Activated T-cell treated with anti-CD3 and anti-CD28 coated beads, Interleukin-2, amount 50 U/mL, for 4 hours (primary cell): ENCODE results near the gene MBLAC1. TPM values are rescaled to one million over a fixed set of nuclear protein-coding genes. Genes with fewer than 3 reads are reported as not detected.
A peak's percentile ranks its signal among the peaks of the same experiment; 100 is the strongest.

Experiments
- ATAC-seq, 2 donors: fragments of 200-7000 bp; cut with Tn5 transposase; one replicate each; pipeline ENCODE4 v1.10.0; 2021
- DNase-seq: peaks from one replicate; pipeline ENCODE4 v3.0.0-alpha.2; 2020
- H3K27me3 Mint-ChIP-seq: one replicate; pipeline ENCODE4 v1.8.0; 2021; ENCODE audit warnings: low read depth, mixed read lengths
- H3K36me3 Mint-ChIP-seq: one replicate; pipeline ENCODE4 v1.8.0; 2022; ENCODE audit warnings: mixed read lengths; ENCODE audit not compliant: insufficient read depth
- H3K4me1 Mint-ChIP-seq: one replicate; pipeline ENCODE4 v1.8.0; 2021; ENCODE audit warnings: low read depth, mixed read lengths
- H3K4me3 Mint-ChIP-seq: one replicate; pipeline ENCODE4 v1.8.0; 2021; ENCODE audit warnings: mild to moderate bottlenecking, moderate library complexity, mixed read lengths
- H3K9me3 Mint-ChIP-seq: one replicate; pipeline ENCODE4 v1.8.0; 2021; ENCODE audit warnings: mixed read lengths
- total RNA-seq, 3 donors: library from RNA; stranded (reverse); gene quantifications; one replicate each; pipeline ENCODE4 v1.2.1, GENCODE V29; 2021

The MBLAC1 gene
- total RNA-seq: 1 to 10 TPM; 3.0 to 4.8 (median 3.2) TPM

GRCh38 chr7:100126931-100127865 lies at the start of gene MBLAC1:
Gene MBLAC1, plus strand, starts transcription at chr7:100126967. Its CDS starts 429 bp downstream, at chr7:100127396.
- peaks cover 2% of the 10 kb centered on the region for H3K36me3 Mint-ChIP-seq
- H3K4me3 Mint-ChIP-seq: peak within 1 kb of the TSS; percentile 99
- H3K9me3 Mint-ChIP-seq: no peaks in the 10 kb centered on the region
- no peaks in the 10 kb centered on the region for H3K27me3 Mint-ChIP-seq
- ATAC-seq (peak; percentile 81 to 82), DNase-seq (peak; percentile 88)
- H3K4me1 Mint-ChIP-seq: peaks cover 31% of the 10 kb centered on the region

- Mint-ChIP-seq H3K9me3 (peaks cover 4% of the 10 kb centered on the region), H3K4me1 (peaks cover 19% of the 10 kb centered on the region), H3K36me3 (peaks cover 51% of the 10 kb centered on the region), H3K27me3 (no peaks in the 10 kb centered on the region), H3K4me3 (no peak overlapping the region)
- DNase-seq (no peak), ATAC-seq (no peak)
Measured at GRCh38 chr7:100077205-100077604, 49.6 kb upstream of the MBLAC1 start.

GRCh38 chr7:100079024-100079560 lies 47.7 kb upstream of the MBLAC1 start:
- peaks cover 26% of the 10 kb centered on the region for H3K4me1 Mint-ChIP-seq
- H3K36me3 Mint-ChIP-seq: peaks cover 38% of the 10 kb centered on the region
- ATAC-seq (no peak), DNase-seq (no peak)
- no peaks in the 10 kb centered on the region for H3K27me3 Mint-ChIP-seq
- no peaks in the 10 kb centered on the region for H3K9me3 Mint-ChIP-seq
- H3K4me3 Mint-ChIP-seq: peak overlapping the region; percentile 24

GRCh38 chr7:100080907-100081534 lies 45.7 kb upstream of the MBLAC1 start:
- peak overlapping the region; percentile 92 for H3K4me3 Mint-ChIP-seq
- H3K36me3 Mint-ChIP-seq: peaks cover 21% of the 10 kb centered on the region
- ATAC-seq: peak; percentile 1 to 36
- H3K4me1 Mint-ChIP-seq: peaks cover 26% of the 10 kb centered on the region
- no peaks in the 10 kb centered on the region for H3K27me3 Mint-ChIP-seq
- no peaks in the 10 kb centered on the region for H3K9me3 Mint-ChIP-seq
- no peak for DNase-seq

GRCh38 chr7:100081535-100082102 lies 45.1 kb upstream of the MBLAC1 start, which contains the start of gene ZNF3:
Gene ZNF3, minus strand, starts transcription at chr7:100081723. Its CDS starts 4,366 bp downstream, at chr7:100077357.
- Mint-ChIP-seq H3K9me3 (no peaks in the 10 kb centered on the region), H3K4me1 (peaks cover 26% of the 10 kb centered on the region), H3K36me3 (peaks cover 15% of the 10 kb centered on the region), H3K4me3 (peak within 1 kb of the TSS; percentile 92), H3K27me3 (no peaks in the 10 kb centered on the region)
- peak; percentile 96 for DNase-seq
- peak; percentile 87 to 89 for ATAC-seq

- Mint-ChIP-seq H3K4me1 (peaks cover 29% of the 10 kb centered on the region), H3K27me3 (no peaks in the 10 kb centered on the region), H3K36me3 (peaks cover 11% of the 10 kb centered on the region), H3K9me3 (no peaks in the 10 kb centered on the region), H3K4me3 (peak overlapping the region; percentile 92)
- no peak for DNase-seq
- no peak for ATAC-seq
Measured at GRCh38 chr7:100082978-100083377, 43.8 kb upstream of the MBLAC1 start.

GRCh38 chr7:100085515-100085914 lies 41.3 kb upstream of the MBLAC1 start:
- Mint-ChIP-seq H3K36me3 (peaks cover 5% of the 10 kb centered on the region), H3K27me3 (no peaks in the 10 kb centered on the region), H3K9me3 (no peaks in the 10 kb centered on the region), H3K4me3 (no peak overlapping the region), H3K4me1 (peaks cover 31% of the 10 kb centered on the region)
- no peak for DNase-seq
- no peak for ATAC-seq

GRCh38 chr7:100087055-100087750 lies 39.6 kb upstream of the MBLAC1 start:
- H3K36me3 Mint-ChIP-seq: peaks cover 11% of the 10 kb centered on the region
- ATAC-seq (no peak), DNase-seq (no peak)
- H3K9me3 Mint-ChIP-seq: no peaks in the 10 kb centered on the region
- peak overlapping the region; percentile 15 for H3K4me3 Mint-ChIP-seq
- H3K4me1 Mint-ChIP-seq: peaks cover 27% of the 10 kb centered on the region
- H3K27me3 Mint-ChIP-seq: no peaks in the 10 kb centered on the region

- Mint-ChIP-seq H3K4me3 (peak overlapping the region; percentile 85), H3K9me3 (no peaks in the 10 kb centered on the region), H3K4me1 (peaks cover 20% of the 10 kb centered on the region), H3K27me3 (no peaks in the 10 kb centered on the region), H3K36me3 (peaks cover 16% of the 10 kb centered on the region)
- DNase-seq (no peak), ATAC-seq (peak in 1 of 2 donors; percentile 1)
Measured at GRCh38 chr7:100088095-100088620, 38.6 kb upstream of the MBLAC1 start.

- Mint-ChIP-seq H3K4me3 (peak within 1 kb of the TSS; percentile 85), H3K36me3 (peaks cover 22% of the 10 kb centered on the region), H3K27me3 (no peaks in the 10 kb centered on the region), H3K4me1 (peaks cover 20% of the 10 kb centered on the region), H3K9me3 (no peaks in the 10 kb centered on the region)
- peak; percentile 83 for DNase-seq
- peak; percentile 54 to 66 for ATAC-seq
Measured at GRCh38 chr7:100088621-100089457, 37.9 kb upstream of the MBLAC1 start, which contains the start of gene COPS6. Gene COPS6, plus strand, starts transcription at chr7:100088969. Its CDS starts 22 bp downstream, at chr7:100088991.

GRCh38 chr7:100089458-100090196 lies 37.1 kb upstream of the MBLAC1 start:
- Mint-ChIP-seq H3K36me3 (peaks cover 28% of the 10 kb centered on the region), H3K27me3 (no peaks in the 10 kb centered on the region), H3K9me3 (no peaks in the 10 kb centered on the region), H3K4me1 (peaks cover 20% of the 10 kb centered on the region), H3K4me3 (peak overlapping the region; percentile 85)
- DNase-seq: no peak
- ATAC-seq: no peak
